Stimulated activated CD8-positive, alpha-beta memory T cell treated with anti-CD3 and anti-CD28 coated beads, Interleukin-7, amount 100 ng/mL, for 1 hour (primary cell): ENCODE measurements around the gene WDR70.
A peak's percentile ranks its signal among the peaks of the same experiment; 100 is the strongest.
"Not testable (repeated sequence)": the region's sequence is repeated elsewhere in the genome, so short reads cannot be mapped to it uniquely, and the experiment has no call there.

Experiments used
- DNase-seq, 2 donors: peaks; one replicate each; pipeline ENCODE4 v3.0.0-alpha.2; 2020; ENCODE audit warnings: low read depth in 2 of 2

WDR70 gene

DNA sequence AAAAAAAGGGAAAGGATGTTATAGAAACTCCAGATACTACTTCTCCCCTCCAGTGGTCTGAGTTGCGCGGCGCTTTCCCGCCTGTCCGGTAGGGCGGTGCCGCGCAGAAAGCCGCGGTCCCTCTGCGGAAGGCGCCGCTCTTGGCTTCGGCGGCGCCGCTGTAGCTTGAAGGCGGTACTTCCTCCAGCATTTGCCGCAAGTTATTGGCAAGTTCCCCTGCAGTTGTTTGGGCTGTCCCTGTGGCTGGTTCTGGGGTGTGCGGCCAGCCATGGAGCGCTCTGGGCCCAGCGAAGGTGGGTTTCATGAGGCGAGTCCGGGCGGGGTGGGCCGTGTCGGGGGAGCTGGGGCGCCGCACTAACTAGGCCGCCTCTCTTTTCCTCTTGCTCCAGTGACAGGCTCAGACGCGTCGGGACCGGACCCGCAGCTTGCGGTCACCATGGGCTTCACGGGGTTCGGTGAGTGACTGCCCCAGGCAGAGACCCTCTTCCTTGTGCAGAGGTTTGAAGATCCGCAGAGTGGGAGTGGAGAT is at the start of gene WDR70:
Gene WDR70, plus strand, starts transcription at position 219 of the 529 bp plus-strand sequence. Its CDS starts 50 bp downstream, at position 269.
- peak; percentile 59 to 60 for DNase-seq

GRCh38 chr5:37334754-37335153 is 44.4 kb upstream of the WDR70 start:
- DNase-seq: not testable (repeated sequence)

DNA sequence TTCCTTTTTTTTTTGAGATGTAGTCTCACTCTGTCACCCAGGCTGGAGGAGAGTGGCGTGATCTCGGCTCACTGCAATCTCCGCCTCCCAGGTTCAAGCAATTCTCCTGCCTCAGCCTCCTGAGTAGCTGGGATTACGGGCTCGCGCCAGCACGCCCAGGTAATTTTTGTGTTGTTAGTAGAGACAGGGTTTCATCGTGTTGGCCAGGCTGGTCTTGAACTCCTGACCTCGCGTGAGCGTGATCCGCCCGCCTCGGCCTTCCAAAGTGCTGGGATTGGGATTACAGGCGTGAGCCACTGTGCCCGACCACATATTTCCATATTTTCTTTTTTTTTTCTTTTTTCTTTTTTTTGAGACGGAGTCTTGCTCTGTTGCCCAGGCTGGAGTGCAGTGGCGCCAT is 36.4 kb upstream of the WDR70 start:
- not testable (repeated sequence) for DNase-seq

GRCh38 chr5:37355161-37355560 is 24.0 kb upstream of the WDR70 start:
- DNase-seq: no peak

GRCh38 chr5:37370550-37370863 is 8.6 kb upstream of the WDR70 start:
- no peak for DNase-seq

DNA sequence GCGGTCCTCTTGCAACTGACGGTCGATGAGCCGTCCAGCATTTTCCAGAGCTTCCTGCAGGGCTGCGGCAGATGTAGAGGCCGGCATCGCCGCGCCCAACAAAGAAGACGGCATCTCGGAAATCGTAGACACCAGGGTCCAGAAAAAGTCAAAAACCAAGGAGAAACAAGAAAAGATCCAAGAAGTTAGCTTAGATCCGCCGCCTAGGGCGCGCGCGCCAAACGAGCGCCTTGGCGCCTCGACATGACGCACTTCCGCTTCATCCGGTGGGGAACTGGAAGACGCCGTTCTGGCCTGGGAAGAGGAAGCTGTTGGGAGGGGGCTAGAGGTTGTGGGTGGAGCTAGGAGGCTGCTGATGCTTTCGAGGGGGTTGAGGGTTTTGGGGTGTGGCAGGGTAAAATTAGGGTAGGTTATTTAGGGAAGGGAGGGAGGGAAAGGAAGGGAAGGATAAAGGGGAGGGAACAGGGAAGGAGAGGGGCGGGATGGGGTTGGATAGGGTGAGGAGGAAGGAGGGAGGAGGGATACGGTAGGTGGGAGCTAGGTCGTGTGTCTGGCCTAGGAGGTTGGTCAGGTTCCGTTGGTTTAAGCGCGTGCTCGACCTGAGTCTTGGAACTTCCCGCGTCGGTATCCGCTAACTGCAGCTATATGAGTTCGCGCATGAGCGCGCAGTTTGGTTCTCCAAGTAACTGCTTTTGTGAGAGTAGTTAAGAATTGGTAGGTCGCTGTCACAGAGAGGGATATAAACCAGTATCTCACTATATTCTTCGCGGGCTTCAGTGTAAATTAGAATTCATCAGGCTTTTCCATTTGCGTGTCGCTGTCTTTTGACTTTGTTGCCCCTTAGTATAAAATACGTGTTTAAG is 8.0 kb upstream of the WDR70 start, which contains the start of gene NUP155:
Gene NUP155, minus strand, starts transcription at position 243 of the 863 bp plus-strand sequence. Its CDS starts 129 bp downstream, at position 114.
- peak; percentile 69 to 77 for DNase-seq

- no peak for DNase-seq
These were observed 4.0 kb upstream of the WDR70 start for GRCh38 chr5:37375091-37375490.

DNA sequence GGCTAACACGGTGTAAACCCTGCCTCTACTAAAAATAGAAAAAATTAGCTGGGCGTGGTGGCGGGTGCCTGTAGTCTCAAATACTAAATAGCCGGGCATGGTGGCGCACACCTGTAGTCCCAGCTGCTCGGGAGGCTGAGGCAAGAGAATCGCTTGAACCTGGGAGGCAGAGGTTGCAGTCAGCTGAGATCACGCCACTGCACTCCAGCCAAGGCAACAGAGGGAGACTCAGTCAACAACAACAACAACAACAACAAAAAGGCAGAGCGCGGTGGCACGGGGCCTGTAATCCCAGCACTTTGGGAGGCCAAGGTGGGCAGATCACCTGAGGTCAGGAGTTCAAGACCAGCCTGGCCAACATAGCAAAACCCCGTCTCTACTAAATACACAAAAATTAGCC is 1.1 kb upstream of the WDR70 start:
- not testable (repeated sequence) for DNase-seq

DNA sequence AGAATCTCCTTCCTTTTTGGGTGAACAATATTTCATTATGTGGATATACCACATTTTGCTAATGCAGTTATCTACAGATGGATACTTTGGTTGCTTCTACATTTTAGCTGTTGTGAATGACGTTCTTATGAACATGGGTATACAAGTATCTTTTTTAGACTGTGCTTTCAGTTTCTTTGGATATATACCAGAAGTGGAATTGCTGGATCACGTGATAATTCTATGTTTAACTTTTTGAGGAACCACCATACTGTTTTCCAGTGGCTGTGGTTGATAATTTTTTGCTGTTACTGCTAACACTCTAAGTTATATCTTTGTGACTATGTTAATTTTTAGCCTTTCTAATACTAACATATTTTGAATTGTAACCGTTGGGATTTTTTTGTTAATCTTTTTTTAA is 12.5 kb downstream of the WDR70 start:
- DNase-seq: no peak

DNA sequence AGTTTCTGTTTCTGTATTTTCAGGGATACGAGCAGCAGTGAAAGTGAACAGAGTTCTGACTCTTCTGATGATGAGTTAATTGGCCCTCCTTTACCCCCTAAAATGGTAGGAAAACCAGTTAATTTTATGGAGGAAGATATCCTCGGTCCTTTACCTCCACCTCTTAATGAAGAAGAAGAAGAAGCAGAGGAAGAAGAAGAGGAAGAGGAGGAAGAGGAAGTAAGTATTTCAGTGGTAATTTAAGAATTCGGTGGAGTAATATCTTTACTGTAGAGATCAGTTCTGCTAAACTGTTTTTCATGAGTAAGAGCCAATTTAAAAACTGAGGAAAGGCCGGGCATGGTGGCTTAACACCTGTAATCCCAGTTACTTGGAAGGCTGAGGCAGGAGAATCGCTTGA is 17.2 kb downstream of the WDR70 start:
- no peak for DNase-seq

- no peak for DNase-seq
These were observed 21.4 kb downstream of the WDR70 start for GRCh38 chr5:37400501-37400900.

- no peak for DNase-seq
These were observed 33.4 kb downstream of the WDR70 start for GRCh38 chr5:37412515-37412914.

DNA sequence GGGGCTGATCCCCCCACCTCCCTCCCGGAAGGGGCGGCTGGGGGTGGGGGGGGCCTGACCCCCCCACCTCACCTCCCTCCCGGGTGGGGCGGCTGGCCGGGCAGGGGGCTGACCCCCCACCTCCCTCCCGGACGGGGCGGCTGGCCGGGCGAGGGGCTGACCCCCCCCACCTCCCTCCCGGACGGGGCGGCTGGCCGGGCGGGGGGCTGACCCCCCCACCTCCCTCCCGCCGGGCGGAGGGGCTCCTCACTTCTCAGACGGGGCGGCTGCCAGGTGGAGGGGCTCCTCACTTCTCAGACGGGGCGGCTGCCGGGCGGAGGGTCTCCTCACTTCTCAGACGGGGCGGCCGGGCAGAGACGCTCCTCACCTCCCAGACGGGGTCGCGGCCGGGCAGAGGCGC is 36.3 kb downstream of the WDR70 start:
- not testable (repeated sequence) for DNase-seq

- no peak for DNase-seq
These were observed 38.2 kb downstream of the WDR70 start for GRCh38 chr5:37417347-37417746.

GRCh38 chr5:37424441-37424840 is 45.3 kb downstream of the WDR70 start:
- no peak for DNase-seq

DNA sequence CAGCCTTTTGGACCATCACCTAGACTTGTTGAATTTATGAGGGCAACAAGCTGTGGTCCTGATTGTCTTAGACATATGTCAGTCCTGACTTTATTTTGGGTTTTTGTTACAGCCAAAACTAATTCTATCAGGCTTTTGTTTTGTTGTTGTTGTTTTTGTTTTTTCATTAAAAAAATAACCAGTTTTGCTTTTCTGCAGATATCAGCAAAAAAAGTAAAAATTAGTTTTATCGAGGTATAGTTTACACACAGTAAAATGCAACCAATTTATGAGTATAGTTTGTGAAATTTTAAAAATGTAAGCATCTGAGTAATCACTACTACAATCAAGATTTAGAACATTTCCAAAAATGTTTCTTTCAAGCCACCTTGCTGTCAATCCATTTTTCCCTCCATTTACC is 48.9 kb downstream of the WDR70 start:
- no peak for DNase-seq

DNA sequence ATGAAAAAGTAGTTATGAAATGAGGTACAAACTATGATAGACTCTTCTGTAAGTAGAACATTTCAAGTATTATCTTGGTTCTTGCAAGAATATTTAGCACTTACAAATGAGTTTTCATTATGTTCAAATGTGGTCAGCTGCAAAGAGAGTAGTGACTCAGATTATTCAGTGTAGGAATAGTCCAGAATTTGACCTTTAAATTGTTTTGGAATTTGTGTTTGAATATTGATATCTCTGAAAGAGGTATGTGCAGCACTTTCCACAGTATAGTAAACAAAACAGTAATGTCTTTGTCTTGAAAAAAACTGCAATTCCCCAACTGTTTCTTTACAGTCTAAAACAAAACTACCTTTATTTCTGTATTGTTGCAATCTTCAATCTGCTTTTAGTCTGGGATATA is 56.1 kb downstream of the WDR70 start:
- DNase-seq: no peak

GRCh38 chr5:37436146-37436934 is 57.2 kb downstream of the WDR70 start:
- DNase-seq: no peak

DNA sequence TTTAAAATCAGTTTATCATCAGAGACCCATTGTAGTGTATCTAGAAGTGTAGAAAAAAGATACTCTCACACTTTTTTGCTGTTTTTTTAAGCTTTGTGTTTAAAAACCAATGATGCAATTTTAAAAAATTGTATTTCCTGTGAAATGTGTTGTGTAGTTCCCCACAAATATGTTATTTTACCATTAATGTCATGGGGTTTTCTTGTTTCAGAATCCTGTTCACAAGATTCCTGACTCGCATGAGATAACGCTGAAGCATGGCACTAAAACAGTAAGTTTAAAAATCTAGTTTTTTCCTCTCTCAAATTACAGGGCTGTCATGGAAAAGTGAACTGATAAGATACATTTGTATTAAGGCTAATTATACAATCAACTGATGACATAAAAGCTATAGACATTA is 58.6 kb downstream of the WDR70 start:
- no peak for DNase-seq

DNA sequence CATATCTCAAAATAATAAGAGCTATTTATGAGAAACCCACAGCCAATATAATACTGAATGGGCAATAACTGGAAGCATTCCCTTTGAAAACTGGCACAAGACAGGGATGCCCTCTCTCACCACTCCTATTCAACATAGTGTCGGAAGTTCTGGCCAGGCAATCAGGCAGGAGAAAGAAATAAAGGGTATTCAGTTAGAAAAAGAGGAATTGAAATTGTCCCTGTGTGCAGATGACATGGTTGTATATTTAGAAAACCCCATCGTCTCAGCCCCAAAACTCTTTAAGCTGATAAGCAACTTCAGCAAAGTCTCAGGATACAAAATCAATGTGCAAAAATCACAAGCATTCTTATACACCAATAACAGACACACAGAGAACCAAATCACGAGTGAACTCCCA is 66.7 kb downstream of the WDR70 start:
- DNase-seq: not testable (repeated sequence)

- DNase-seq: no peak
These were observed 69.8 kb downstream of the WDR70 start for GRCh38 chr5:37448941-37449340.

- DNase-seq: not testable (repeated sequence)
These were observed 72.9 kb downstream of the WDR70 start for GRCh38 chr5:37451991-37452390.

DNA sequence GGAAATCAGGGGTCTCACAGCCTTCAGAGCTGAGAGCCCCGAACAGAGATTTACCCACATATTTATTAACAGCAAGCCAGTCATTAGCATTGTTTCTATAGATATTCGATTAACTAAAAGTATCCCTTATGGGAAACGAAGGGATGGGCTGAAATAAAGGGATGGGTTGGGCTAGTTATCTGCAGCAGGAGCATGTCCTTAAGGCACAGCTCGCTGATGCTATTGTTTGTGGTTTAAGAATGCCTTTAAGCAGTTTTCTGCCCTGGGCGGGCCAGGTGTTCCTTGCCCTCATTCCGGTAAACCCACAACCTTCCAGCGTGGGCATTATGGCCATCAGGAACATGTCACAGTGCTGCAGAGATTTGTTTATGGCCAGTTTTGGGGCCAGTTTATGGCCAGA is 74.1 kb downstream of the WDR70 start:
- not testable (repeated sequence) for DNase-seq
